ENCODE results near the gene TTC9B. TPM values are rescaled to one million over a fixed set of nuclear protein-coding genes. Genes with fewer than 3 reads are reported as not detected.

Gene TTC9B
- total RNA-seq, 4 donors from 2014 or later, result not detected

GRCh38 chr19:40193587-40193849 lies 24.7 kb downstream of the TTC9B start:
- TF ChIP-seq POLR2A (IDR thresholded peaks at IDR 0.05; ENCODE audit: low read depth) (no peak), POLR2AphosphoS5 (IDR thresholded peaks at IDR 0.05) (no peak), EP300 (IDR thresholded peaks at IDR 0.05) (no peak), CTCF (IDR thresholded peaks at IDR 0.05) (no peak)
- intact Hi-C loops (cut with DNase I), result no loop called here
- no peaks in the 10 kb centered on the region for H3K9me3 ChIP-seq
- no peaks in the 10 kb centered on the region for H3K27me3 ChIP-seq
- H3K27ac ChIP-seq (replicated peaks in 1 of 4), result no peak overlapping the region
- H3K4me3 ChIP-seq, result no peak overlapping the region
- H3K36me3 ChIP-seq, result peaks cover 0 to 12% (median 2%) of the 10 kb centered on the region in 4 donors
- peaks cover 14 to 42% (median 31%) of the 10 kb centered on the region in 4 donors for H3K4me1 ChIP-seq
- WGBS, result 76% methylated on average over 3 of the region's 3 CpGs
- DNase-seq (ENCODE audit: extremely low spot score), result no peak

DNA sequence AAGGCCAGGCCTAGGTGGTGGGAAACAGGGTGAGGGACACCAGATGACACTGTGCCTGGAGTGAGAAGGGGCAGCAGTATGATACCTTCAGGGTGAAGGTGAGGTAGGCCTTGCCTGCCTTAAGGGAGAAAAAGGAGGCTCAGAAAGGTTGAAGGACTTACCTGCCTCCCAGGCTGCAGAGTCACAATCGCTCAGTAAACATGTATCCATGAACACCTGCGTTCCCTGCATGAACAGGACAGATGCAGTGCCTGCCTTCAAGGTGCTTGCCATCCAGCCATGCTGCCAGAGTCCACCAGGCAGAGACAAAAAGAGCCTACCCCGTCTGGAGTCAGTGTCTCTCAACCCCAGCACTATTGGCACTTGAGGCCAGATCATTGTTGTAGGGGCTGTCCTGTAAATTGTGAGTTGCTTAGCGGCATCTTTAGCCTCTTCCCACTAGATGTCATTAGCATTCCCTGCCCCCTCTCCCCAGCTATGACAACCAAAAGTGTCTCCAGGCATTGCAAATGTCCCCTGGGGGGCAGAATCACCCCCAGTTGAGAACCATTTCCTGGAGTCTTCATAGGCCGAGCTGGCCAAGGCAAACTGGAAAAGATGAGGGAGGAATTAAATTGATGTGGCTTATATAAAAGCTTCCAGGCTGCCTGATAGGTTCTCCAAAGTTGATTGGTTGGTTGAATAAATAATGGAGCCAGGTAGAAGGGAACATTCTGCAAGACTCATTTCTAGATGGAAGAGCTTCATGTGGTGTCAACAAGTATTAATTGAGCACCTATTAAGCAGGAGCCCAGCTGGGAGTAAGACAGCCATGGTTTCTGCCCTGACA lies 25.2 kb downstream of the TTC9B start:
- no peak for TF ChIP-seq POLR2A (IDR thresholded peaks at IDR 0.05; ENCODE audit: low read depth)
- TF ChIP-seq EP300 (IDR thresholded peaks at IDR 0.05), result no peak
- no peak for TF ChIP-seq CTCF (IDR thresholded peaks at IDR 0.05)
- TF ChIP-seq POLR2AphosphoS5 (IDR thresholded peaks at IDR 0.05), result no peak
- Histone ChIP-seq H3K9me3 (no peaks in the 10 kb centered on the region), H3K36me3 (peaks cover 0 to 7% (median 0%) of the 10 kb centered on the region in 4 donors), H3K27ac (replicated peaks in 1 of 4) (no peak overlapping the region), H3K4me1 (peaks cover 14 to 42% (median 31%) of the 10 kb centered on the region in 4 donors), H3K4me3 (peak overlapping the region; percentile 76 to 99 (median 92)), H3K27me3 (no peaks in the 10 kb centered on the region)
- no peak for DNase-seq (ENCODE audit: extremely low spot score)
- intact Hi-C loops (cut with DNase I), result no loop called here
- WGBS, result 83% methylated on average over 5 of the region's 5 CpGs

DNA sequence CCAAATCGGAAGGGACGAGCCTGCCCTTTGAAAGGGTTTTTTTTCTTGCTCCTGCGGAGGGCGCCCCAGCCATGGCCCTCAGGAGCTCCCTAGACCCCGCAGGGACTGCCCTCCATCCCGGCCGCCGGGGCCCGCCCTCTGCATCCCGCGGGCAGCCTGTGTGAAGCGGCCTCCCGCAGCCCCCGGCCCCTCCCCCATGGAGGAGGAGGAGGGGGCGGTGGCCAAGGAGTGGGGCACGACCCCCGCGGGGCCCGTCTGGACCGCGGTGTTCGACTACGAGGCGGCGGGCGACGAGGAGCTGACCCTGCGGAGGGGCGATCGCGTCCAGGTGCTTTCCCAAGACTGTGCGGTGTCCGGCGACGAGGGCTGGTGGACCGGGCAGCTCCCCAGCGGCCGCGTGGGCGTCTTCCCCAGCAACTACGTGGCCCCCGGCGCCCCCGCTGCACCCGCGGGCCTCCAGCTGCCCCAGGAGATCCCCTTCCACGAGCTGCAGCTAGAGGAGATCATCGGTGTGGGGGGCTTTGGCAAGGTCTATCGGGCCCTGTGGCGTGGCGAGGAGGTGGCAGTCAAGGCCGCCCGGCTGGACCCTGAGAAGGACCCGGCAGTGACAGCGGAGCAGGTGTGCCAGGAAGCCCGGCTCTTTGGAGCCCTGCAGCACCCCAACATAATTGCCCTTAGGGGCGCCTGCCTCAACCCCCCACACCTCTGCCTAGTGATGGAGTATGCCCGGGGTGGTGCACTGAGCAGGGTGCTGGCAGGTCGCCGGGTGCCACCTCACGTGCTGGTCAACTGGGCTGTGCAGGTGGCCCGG lies 26.1 kb downstream of the TTC9B start:
- Histone ChIP-seq H3K36me3 (no peaks in the 10 kb centered on the region), H3K4me3 (peak overlapping the region; percentile 76 to 99 (median 92)), H3K4me1 (peaks cover 14 to 42% (median 31%) of the 10 kb centered on the region in 4 donors), H3K27ac (replicated peaks in 1 of 4) (peak overlapping the region; percentile 94 to 99 (median 98)), H3K27me3 (no peaks in the 10 kb centered on the region), H3K9me3 (no peaks in the 10 kb centered on the region)
- TF ChIP-seq EP300 (IDR thresholded peaks at IDR 0.05), result no peak
- no peak for DNase-seq (ENCODE audit: extremely low spot score)
- WGBS, result 17% methylated on average over 19 of the region's 62 CpGs
- intact Hi-C loops (cut with DNase I), result no loop called here

DNA sequence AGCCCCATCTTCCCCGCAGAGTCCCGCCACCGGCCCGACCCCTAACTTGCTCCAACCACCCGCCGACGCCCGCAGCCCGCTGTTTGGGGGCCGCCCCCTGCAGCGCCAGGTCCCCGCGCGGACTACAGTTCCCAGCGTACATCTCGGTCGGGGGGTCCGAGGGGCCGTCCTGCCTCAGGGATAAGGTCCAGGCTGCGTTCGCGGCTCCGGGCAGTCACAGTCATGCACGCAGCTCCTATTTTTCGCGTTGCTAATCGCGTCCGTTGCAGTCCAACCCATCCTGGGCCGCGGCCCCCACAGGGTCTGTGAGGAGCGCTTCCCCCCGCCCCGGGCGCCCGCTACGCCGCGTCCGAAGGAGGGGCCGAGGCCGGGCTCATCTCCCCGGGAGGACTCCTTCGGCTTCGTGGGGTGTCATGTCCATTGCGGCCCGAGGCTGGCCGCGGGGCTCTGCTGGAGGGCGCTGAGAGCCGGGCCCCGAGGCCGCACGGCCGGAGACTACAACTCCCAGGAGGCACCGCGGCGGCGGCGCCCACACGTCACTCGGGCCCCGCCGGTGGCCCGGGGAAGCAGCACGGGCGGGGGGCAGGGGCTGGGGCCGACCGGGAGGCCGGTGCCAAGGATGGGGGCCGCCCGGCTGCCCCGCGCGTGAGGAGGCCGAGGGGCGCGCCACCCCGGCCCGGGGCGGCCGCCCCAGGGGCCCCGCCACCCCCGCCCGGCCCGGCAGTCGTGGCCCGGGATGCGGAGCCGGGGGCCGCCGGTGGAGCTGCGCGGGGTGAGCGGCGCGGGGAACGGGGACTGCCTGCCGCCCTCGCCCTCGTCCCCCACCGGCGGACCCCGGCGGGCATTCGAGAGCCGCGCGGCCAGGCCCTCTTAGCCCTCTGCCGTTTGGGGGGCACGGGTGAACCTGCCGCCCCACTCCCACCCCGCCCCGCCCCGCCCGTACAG lies 27.0 kb downstream of the TTC9B start, which contains the start of gene MAP3K10:
MAP3K10 (plus strand) TSS at position 536 of the 945 bp plus-strand sequence. CDS start 606 bp downstream, outside the sequence.
- WGBS, result no CpG with 5 or more reads among the region's 116 CpGs

More for the DNA sequence above, 27.0 kb downstream of the TTC9B start, which contains the start of gene MAP3K10:
- peak; percentile 94 for DNase-seq (ENCODE audit: extremely low spot score)
- intact Hi-C loops (cut with DNase I), result no loop called here
- Histone ChIP-seq H3K4me3 (peak within 1 kb of the TSS; percentile 76 to 99 (median 92)), H3K9me3 (no peaks in the 10 kb centered on the region), H3K27ac (replicated peaks in 1 of 4) (peak within 1 kb of the TSS; percentile 94 to 99 (median 98)), H3K27me3 (no peaks in the 10 kb centered on the region), H3K4me1 (peaks cover 14 to 42% (median 31%) of the 10 kb centered on the region in 4 donors), H3K36me3 (no peaks in the 10 kb centered on the region)
- no peak for TF ChIP-seq CTCF (IDR thresholded peaks at IDR 0.05)
- TF ChIP-seq POLR2AphosphoS5 (IDR thresholded peaks at IDR 0.05), result peak; percentile 56 to 59
